OCI-LY1 (cell line): ENCODE data around the gene KCTD20.

ENCODE experiments used
- H2AFZ ChIP-seq: fragments of 200-600 bp; sonication (generic), shearing (Covaris generic); 2 replicates; pipeline ENCODE4 v1.6.0; 2014; ENCODE audit warnings: antibody characterized with exemption, mild to moderate bottlenecking, low read length
- H3F3A ChIP-seq: fragments of 200-600 bp; sonication (generic), shearing (Covaris generic); 2 replicates; pipeline ENCODE4 v1.6.0; 2014; ENCODE audit warnings: mild to moderate bottlenecking, antibody characterized with exemption, low read length, moderate library complexity; ENCODE audit not compliant: insufficient read depth
- H3K27ac ChIP-seq: fragments of 200-600 bp; sonication (generic); 2 replicates; pipeline ENCODE4 v1.5.1; 2014; ENCODE audit warnings: low read length, mixed run types, mild to moderate bottlenecking, low read depth; ENCODE audit not compliant: poor library complexity, severe bottlenecking
- H3K27me3 ChIP-seq: fragments of 200-600 bp; sonication (generic); 2 replicates; pipeline ENCODE4 v1.6.0; 2014; ENCODE audit warnings: antibody characterized with exemption, mild to moderate bottlenecking, low read length, moderate library complexity; ENCODE audit not compliant: insufficient read depth
- H3K36me3 ChIP-seq: fragments of 200-600 bp; sonication (generic); 2 replicates; pipeline ENCODE4 v1.6.1; 2014; ENCODE audit warnings: mild to moderate bottlenecking, antibody characterized with exemption, low read length, moderate library complexity, mixed read lengths; ENCODE audit not compliant: insufficient read depth
- H3K4me1 ChIP-seq: fragments of 200-600 bp; sonication (generic); 2 replicates; pipeline ENCODE4 v1.5.1; 2014; ENCODE audit warnings: mild to moderate bottlenecking, low read length, moderate library complexity; ENCODE audit not compliant: insufficient read depth, severe bottlenecking
- H3K4me2 ChIP-seq: fragments of 200-600 bp; sonication (generic), shearing (Covaris generic); 2 replicates; pipeline ENCODE4 v1.6.1; 2014; ENCODE audit warnings: low read length
- H3K4me3 ChIP-seq: fragments of 200-600 bp; sonication (generic); 2 replicates; pipeline ENCODE4 v1.5.1; 2014; ENCODE audit warnings: low read length, low read depth, mild to moderate bottlenecking, mixed read lengths; ENCODE audit not compliant: poor library complexity, severe bottlenecking
- H3K79me2 ChIP-seq: fragments of 200-600 bp; shearing (Covaris generic); 2 replicates; pipeline ENCODE4 v1.6.1; 2016; ENCODE audit warnings: mixed run types, low read length, mixed read lengths; ENCODE audit not compliant: insufficient read depth
- H3K9ac ChIP-seq: fragments of 200-600 bp; sonication (generic), shearing (Covaris generic); 2 replicates; pipeline ENCODE4 v1.6.1; 2014; ENCODE audit warnings: mild to moderate bottlenecking, low read length, mixed read lengths
- H3K9me2 ChIP-seq: fragments of 200-600 bp; sonication (generic), shearing (Covaris generic); 2 replicates; pipeline ENCODE4 v1.6.1; 2014; ENCODE audit warnings: low read depth, mild to moderate bottlenecking, low read length, mixed read lengths
- H3K9me3 ChIP-seq: fragments of 200-600 bp; shearing (Covaris generic); 2 replicates; pipeline ENCODE4 v1.6.1; 2014; ENCODE audit warnings: low read length, mixed read lengths
- H4K20me1 ChIP-seq: fragments of 200-600 bp; sonication (generic), shearing (Covaris generic); 2 replicates; pipeline ENCODE4 v1.6.0; 2016; ENCODE audit warnings: mild to moderate bottlenecking, low read length; ENCODE audit not compliant: insufficient read depth
- CTCF ChIP-seq: fragments of 200-600 bp; sonication (generic), shearing (Covaris generic); IDR thresholded peaks from 2 replicates; pipeline ENCODE4 v1.5.1; 2017; ENCODE audit warnings: mild to moderate bottlenecking, antibody characterized with exemption, low read length, moderate library complexity, mixed read lengths
- EZH2 ChIP-seq: fragments of 200-600 bp; sonication (generic), shearing (Covaris generic); IDR thresholded peaks from 2 replicates; pipeline ENCODE4 v1.8.0; 2017; ENCODE audit warnings: borderline replicate concordance, mixed run types, mild to moderate bottlenecking, antibody characterized with exemption, low read length, moderate library complexity, mixed read lengths

Gene KCTD20

GRCh38 chr6:36533321-36533720, 90.5 kb downstream of the KCTD20 start:
- Histone ChIP-seq H3K27ac (no peak overlapping the region), H3K36me3 (peaks cover 79% of the 10 kb centered on the region), H4K20me1 (no peaks in the 10 kb centered on the region), H3K4me1 (peaks cover 11% of the 10 kb centered on the region), H3K9ac (no peak overlapping the region), H3K9me3 (no peaks in the 10 kb centered on the region), H3F3A (no peaks in the 10 kb centered on the region), H2AFZ (no peak overlapping the region), H3K79me2 (peaks cover 23% of the 10 kb centered on the region), H3K4me3 (no peak overlapping the region), H3K9me2 (no peaks in the 10 kb centered on the region), H3K27me3 (no peaks in the 10 kb centered on the region), H3K4me2 (no peak overlapping the region)
- TF ChIP-seq CTCF (no peak), EZH2 (no peak)

GRCh38 chr6:36536873-36537547, 94.2 kb downstream of the KCTD20 start:
- Histone ChIP-seq H2AFZ (no peak overlapping the region), H3K4me2 (no peak overlapping the region), H3K9me2 (no peaks in the 10 kb centered on the region), H3K36me3 (peaks cover 89% of the 10 kb centered on the region), H3K9ac (no peak overlapping the region), H3K4me1 (no peaks in the 10 kb centered on the region), H3K79me2 (peaks cover 23% of the 10 kb centered on the region), H3F3A (no peaks in the 10 kb centered on the region), H3K27me3 (no peaks in the 10 kb centered on the region), H4K20me1 (no peaks in the 10 kb centered on the region), H3K9me3 (no peaks in the 10 kb centered on the region), H3K4me3 (no peak overlapping the region), H3K27ac (no peak overlapping the region)
- TF ChIP-seq EZH2 = no peak
- no peak for TF ChIP-seq CTCF

GRCh38 chr6:36539814-36540568, 97.2 kb downstream of the KCTD20 start:
- no peaks in the 10 kb centered on the region for H4K20me1 ChIP-seq
- H3K9me3 ChIP-seq = no peaks in the 10 kb centered on the region
- H3K27ac ChIP-seq = no peak overlapping the region
- no peaks in the 10 kb centered on the region for H3F3A ChIP-seq
- H3K27me3 ChIP-seq = no peaks in the 10 kb centered on the region
- peaks cover 12% of the 10 kb centered on the region for H3K4me1 ChIP-seq
- H3K9me2 ChIP-seq = no peaks in the 10 kb centered on the region
- H2AFZ ChIP-seq = no peak overlapping the region
- peaks cover 79% of the 10 kb centered on the region for H3K36me3 ChIP-seq
- peaks cover 23% of the 10 kb centered on the region for H3K79me2 ChIP-seq
- no peak overlapping the region for H3K4me3 ChIP-seq
- no peak overlapping the region for H3K4me2 ChIP-seq
- no peak for TF ChIP-seq EZH2
- TF ChIP-seq CTCF = no peak
- H3K9ac ChIP-seq = no peak overlapping the region
